CD4-positive, alpha-beta T cell (primary cell): ENCODE results near the gene TIA1. TPM values are rescaled to one million over a fixed set of nuclear protein-coding genes. Genes with fewer than 3 reads are reported as not detected.
"Not testable (repeated sequence)": the region's sequence is repeated elsewhere in the genome, so short reads cannot be mapped to it uniquely, and the experiment has no call there.

Experiments
- ATAC-seq: fragments of 200-7000 bp; cut with Tn5 transposase; one replicate; pipeline ENCODE4 v1.10.0; 2022; ENCODE audit warnings: mild to moderate bottlenecking; ENCODE audit not compliant: poor library complexity
- CTCF ChIA-PET: fragments of 350-600 bp; sonication (Branson Sonifier 250); formaldehyde crosslinking; loops from one replicate; lab custom pipeline; 2021; ENCODE audit warnings: antibody characterized with exemption, inconsistent platforms; lab: Charles Lee
- POLR2A ChIA-PET: fragments of 350-600 bp; sonication (Branson Sonifier 250); formaldehyde crosslinking; loops from one replicate; lab custom pipeline; 2021; ENCODE audit warnings: antibody characterized with exemption, inconsistent platforms; lab: Charles Lee
- DNase-seq, 14 experiments: peaks; one replicate each; pipeline ENCODE4 v3.0.0-alpha.2; 2013 to 2020; ENCODE audit warnings: mixed read lengths in 2 of 14
- H3K27ac ChIP-seq, 2 donors: one replicate each; pipeline versions ENCODE4 v1.5.1 to v1.7.0; 2013; ENCODE audit warnings: low read length in 2 of 2, low read depth in 1 of 2, mild to moderate bottlenecking in 1 of 2
- H3K27me3 ChIP-seq, 2 experiments: 1 replicate in 1 of 2; 2 replicates in 1 of 2; pipeline versions ENCODE4 v1.6.1 to v1.7.0; 2013; ENCODE audit warnings: low read length in 2 of 2, control low read depth in 1 of 2, mild to moderate bottlenecking in 1 of 2, moderate library complexity in 1 of 2; ENCODE audit not compliant: insufficient read depth in 2 of 2, control insufficient read depth in 1 of 2
- H3K36me3 ChIP-seq: one replicate; pipeline ENCODE4 v1.6.1; 2013; ENCODE audit warnings: low read length, control low read depth; ENCODE audit not compliant: insufficient read depth
- H3K4me1 ChIP-seq: one replicate; pipeline ENCODE4 v1.6.1; 2013; ENCODE audit warnings: low read length, control low read depth; ENCODE audit not compliant: insufficient read depth
- H3K4me3 ChIP-seq: one replicate; pipeline ENCODE4 v1.5.1; 2013; ENCODE audit warnings: mild to moderate bottlenecking, low read length, moderate library complexity
- H3K9me3 ChIP-seq, 2 experiments: 1 replicate in 1 of 2; 2 replicates in 1 of 2; pipeline versions ENCODE4 v1.6.1 to v1.7.0; 2013; ENCODE audit warnings: low read length in 2 of 2, mild to moderate bottlenecking in 2 of 2, control low read depth in 1 of 2, moderate library complexity in 1 of 2; ENCODE audit not compliant: control insufficient read depth in 1 of 2, insufficient read depth in 1 of 2
- H3K27ac Mint-ChIP-seq: one replicate; pipeline ENCODE4 v1.8.0; 2020; ENCODE audit warnings: mixed read lengths
- H3K27me3 Mint-ChIP-seq: one replicate; pipeline ENCODE4 v1.8.0; 2021; ENCODE audit warnings: mixed read lengths
- H3K36me3 Mint-ChIP-seq: one replicate; pipeline ENCODE4 v1.8.0; 2021; ENCODE audit warnings: low read depth, mixed read lengths
- H3K4me1 Mint-ChIP-seq: one replicate; pipeline ENCODE4 v1.8.0; 2021; ENCODE audit warnings: low read depth, mixed read lengths
- H3K4me3 Mint-ChIP-seq: one replicate; pipeline ENCODE4 v1.8.0; 2020; ENCODE audit warnings: mild to moderate bottlenecking, mixed read lengths
- H3K9me3 Mint-ChIP-seq: one replicate; pipeline ENCODE4 v1.8.0; 2020; ENCODE audit warnings: mixed read lengths
- intact Hi-C, 2 experiments: fragments of 100-400 bp; cut with DNase I in 1 of 2; cut with micrococcal nuclease in 1 of 2; formaldehyde crosslinking; loops; one replicate each; pipeline versions ENCODE4 v1.15.1 to v1.9.0; 2023 to 2025; cut with DNase I, micrococcal nuclease
- polyA plus RNA-seq, 2 donors: library from polyadenylated mRNA; unstranded; fragments of 120-200 nt; gene quantifications; one replicate each; pipeline ENCODE4 v1.2.1, GENCODE V29; 2013
- total RNA-seq, 174 experiments: library from RNA in 2 of 174; stranded (reverse) in 2 of 174; gene quantifications; one replicate each; pipeline ENCODE4 v1.2.3 and lab custom pipeline; 2021 to 2026
- TF ChIP-seq, protein P1 (sequence below): fragments of 200-600 bp; IDR thresholded peaks from one replicate; pipeline ENCODE4 v1.8.0; 2022; ENCODE audit warnings: antibody characterized with exemption, mild to moderate bottlenecking

The TIA1 gene, protein sequence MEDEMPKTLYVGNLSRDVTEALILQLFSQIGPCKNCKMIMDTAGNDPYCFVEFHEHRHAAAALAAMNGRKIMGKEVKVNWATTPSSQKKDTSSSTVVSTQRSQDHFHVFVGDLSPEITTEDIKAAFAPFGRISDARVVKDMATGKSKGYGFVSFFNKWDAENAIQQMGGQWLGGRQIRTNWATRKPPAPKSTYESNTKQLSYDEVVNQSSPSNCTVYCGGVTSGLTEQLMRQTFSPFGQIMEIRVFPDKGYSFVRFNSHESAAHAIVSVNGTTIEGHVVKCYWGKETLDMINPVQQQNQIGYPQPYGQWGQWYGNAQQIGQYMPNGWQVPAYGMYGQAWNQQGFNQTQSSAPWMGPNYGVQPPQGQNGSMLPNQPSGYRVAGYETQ
- total RNA-seq (10 to 100 TPM; 34.4 to 45.3 TPM), total RNA-seq (lab: John Stamatoyannopoulos, UW) (52.4 to 443 (median 129) reads per million in 172 experiments)
- 107 TPM for polyA plus RNA-seq (2013, experiment 1 of 2)
- 132 TPM for polyA plus RNA-seq (2013, experiment 2 of 2)

DNA sequence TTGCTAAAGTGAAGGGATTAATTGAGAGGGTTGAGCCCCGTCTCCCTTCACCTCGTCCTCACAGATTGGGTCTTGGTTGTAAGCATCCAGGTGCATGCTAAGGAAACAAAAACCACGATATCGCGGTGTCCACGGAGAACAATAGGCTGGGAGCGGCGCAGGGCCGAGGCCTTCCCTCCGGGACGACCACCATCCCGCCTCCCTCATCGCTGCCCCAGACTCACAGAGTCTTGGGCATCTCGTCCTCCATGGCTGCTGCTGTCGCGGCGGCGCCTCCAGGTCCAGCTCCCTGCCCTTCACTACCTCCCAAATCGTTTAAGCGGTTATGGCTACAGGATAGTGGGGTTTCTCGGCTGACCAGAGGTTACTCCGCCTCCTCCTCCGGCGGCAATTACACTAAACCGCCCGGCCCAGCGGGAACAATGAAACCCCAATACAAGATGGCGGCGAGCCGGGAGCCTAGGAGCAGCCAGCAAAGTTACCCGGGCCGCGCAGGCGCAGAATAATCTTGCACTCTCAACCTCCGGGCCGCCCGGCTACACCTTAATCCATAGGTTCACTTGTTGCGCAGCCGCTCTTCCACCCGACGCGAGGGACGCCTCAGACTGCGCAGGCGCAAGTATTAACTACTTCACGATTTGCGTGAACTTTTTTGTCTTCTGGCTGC is at the start of gene TIA1:
Gene TIA1, minus strand, starts transcription at position 448 of the 667 bp plus-strand sequence. Its CDS starts 198 bp downstream, at position 250.
- ChIA-PET POLR2A (interaction anchor here (1.0 to 3.8 kb wide), 6 partner anchors 10 to 354 kb away, joined by 4 to 62 read pairs (median 7); partner anchors contain the start of genes C2orf42, MXD1, PCYOX1 and SNRNP27), CTCF (interaction anchor here (1.6 to 1.7 kb wide), 3 partner anchors 10 to 53 kb away, joined by 3 to 5 read pairs (median 5); partner anchors contain the start of genes FAM136A, PCYOX1 and SNRPG)
- Histone ChIP-seq H3K9me3 (no peaks in the 10 kb centered on the region), H3K4me1 (peaks cover 31% of the 10 kb centered on the region), H3K36me3 (no peaks in the 10 kb centered on the region), H3K4me3 (peak within 1 kb of the TSS; percentile 85), H3K27ac (peak within 1 kb of the TSS; percentile 85 to 97), H3K27me3 (no peaks in the 10 kb centered on the region)
- Mint-ChIP-seq H3K4me1 (peaks cover 47% of the 10 kb centered on the region), H3K36me3 (peaks cover 41% of the 10 kb centered on the region), H3K9me3 (no peaks in the 10 kb centered on the region), H3K27ac (peak within 1 kb of the TSS; percentile 96), H3K27me3 (peaks cover 7% of the 10 kb centered on the region), H3K4me3 (peak within 1 kb of the TSS; percentile 97)
- intact Hi-C loops, result loop anchor here (1.0 to 2.0 kb wide), 4 partner anchors 9 to 336 kb away; partner anchors contain the start of genes SNRPG (in 2 of the 2) and C2orf42 (in 1 of the 2)
- ATAC-seq, result peak; percentile 96
- TF ChIP-seq, protein P1, sequence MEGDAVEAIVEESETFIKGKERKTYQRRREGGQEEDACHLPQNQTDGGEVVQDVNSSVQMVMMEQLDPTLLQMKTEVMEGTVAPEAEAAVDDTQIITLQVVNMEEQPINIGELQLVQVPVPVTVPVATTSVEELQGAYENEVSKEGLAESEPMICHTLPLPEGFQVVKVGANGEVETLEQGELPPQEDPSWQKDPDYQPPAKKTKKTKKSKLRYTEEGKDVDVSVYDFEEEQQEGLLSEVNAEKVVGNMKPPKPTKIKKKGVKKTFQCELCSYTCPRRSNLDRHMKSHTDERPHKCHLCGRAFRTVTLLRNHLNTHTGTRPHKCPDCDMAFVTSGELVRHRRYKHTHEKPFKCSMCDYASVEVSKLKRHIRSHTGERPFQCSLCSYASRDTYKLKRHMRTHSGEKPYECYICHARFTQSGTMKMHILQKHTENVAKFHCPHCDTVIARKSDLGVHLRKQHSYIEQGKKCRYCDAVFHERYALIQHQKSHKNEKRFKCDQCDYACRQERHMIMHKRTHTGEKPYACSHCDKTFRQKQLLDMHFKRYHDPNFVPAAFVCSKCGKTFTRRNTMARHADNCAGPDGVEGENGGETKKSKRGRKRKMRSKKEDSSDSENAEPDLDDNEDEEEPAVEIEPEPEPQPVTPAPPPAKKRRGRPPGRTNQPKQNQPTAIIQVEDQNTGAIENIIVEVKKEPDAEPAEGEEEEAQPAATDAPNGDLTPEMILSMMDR, result no peak
- DNase-seq, result peak; percentile 96 to 100 (median 98)

DNA sequence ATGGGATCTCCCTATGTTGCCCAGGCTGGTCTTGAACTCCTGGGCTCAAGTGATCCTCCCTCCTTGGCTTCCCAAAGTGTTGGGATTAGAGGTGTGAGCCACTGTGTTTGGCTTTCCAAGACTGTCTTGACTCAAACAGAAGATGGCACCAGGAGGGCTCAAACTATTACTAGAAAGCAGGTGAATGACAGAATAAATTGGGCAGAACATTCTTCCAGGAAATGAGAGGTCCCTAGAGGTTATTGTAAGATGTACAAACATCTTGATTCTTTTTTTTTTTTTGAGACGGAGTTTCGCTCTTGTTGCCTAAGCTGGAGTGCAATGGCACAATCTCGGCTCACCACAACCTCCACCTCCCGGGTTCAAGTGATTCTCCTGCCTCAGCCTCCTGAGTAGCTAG is 49.4 kb upstream of the TIA1 start:
- H3K27ac Mint-ChIP-seq, ATAC-seq, DNase-seq, POLR2A ChIA-PET, H3K4me3 ChIP-seq, H3K9me3 ChIP-seq, H3K27ac ChIP-seq, H3K27me3 ChIP-seq, H3K9me3 Mint-ChIP-seq, H3K27me3 Mint-ChIP-seq: not testable (repeated sequence)
- Mint-ChIP-seq H3K4me3 (peak overlapping the region; percentile 11), H3K4me1 (peaks cover 25% of the 10 kb centered on the region), H3K36me3 (peaks cover 59% of the 10 kb centered on the region)
- H3K4me1 ChIP-seq, result peaks cover 27% of the 10 kb centered on the region
- H3K36me3 ChIP-seq, result peaks cover 14% of the 10 kb centered on the region
- CTCF ChIA-PET, result interaction anchor here (1.4 kb wide), 1 partner anchor 651 kb away, joined by 3 read pairs; no protein-coding TSS in a partner anchor
- intact Hi-C loops, result loop anchor here in 1 of 2 experiments (10.0 kb wide), 2 partner anchors 837 to 913 kb away; partner anchors contain the start of genes GFPT1, MCEE and MPHOSPH10

GRCh38 chr2:70283500-70284191 is 35.2 kb upstream of the TIA1 start:
- DNase-seq, result no peak
- no peaks in the 10 kb centered on the region for H3K9me3 ChIP-seq
- ATAC-seq, result no peak
- H3K27ac ChIP-seq, result peak overlapping the region in 1 of 2 donors; percentile 4
- no peaks in the 10 kb centered on the region for H3K27me3 ChIP-seq
- ChIA-PET POLR2A (interaction anchor here (0.6 to 2.7 kb wide), 5 partner anchors 10 to 773 kb away, joined by 3 to 28 read pairs (median 5); partner anchors contain the start of genes MXD1, PCYOX1 and SNRPG), CTCF (interaction anchor here (1.1 to 1.3 kb wide), 2 partner anchors 9 to 25 kb away, joined by 3 to 4 read pairs; no protein-coding TSS in a partner anchor)
- no peaks in the 10 kb centered on the region for H3K27me3 Mint-ChIP-seq
- peaks cover 94% of the 10 kb centered on the region for H3K36me3 Mint-ChIP-seq
- H3K4me1 ChIP-seq, result peaks cover 7% of the 10 kb centered on the region
- no peak overlapping the region for H3K4me3 Mint-ChIP-seq
- H3K36me3 ChIP-seq, result peaks cover 79% of the 10 kb centered on the region
- TF ChIP-seq, protein P1, result no peak
- intact Hi-C loops, result no loop called here
- H3K9me3 Mint-ChIP-seq, result no peaks in the 10 kb centered on the region
- peaks cover 52% of the 10 kb centered on the region for H3K4me1 Mint-ChIP-seq
- peak overlapping the region; percentile 28 for H3K27ac Mint-ChIP-seq
- H3K4me3 ChIP-seq, result no peak overlapping the region
